Measurements from ENCODE around the gene ATXN1. TPM values are rescaled to one million over a fixed set of nuclear protein-coding genes. Genes with fewer than 3 reads are reported as not detected.
A peak's percentile ranks its signal among the peaks of the same experiment; 100 is the strongest.
"Not testable (repeated sequence)": the region's sequence is repeated elsewhere in the genome, so short reads cannot be mapped to it uniquely, and the experiment has no call there.

The ATXN1 gene
- total RNA-seq, 1 donor from 2014 or later: 64.5 TPM

DNA sequence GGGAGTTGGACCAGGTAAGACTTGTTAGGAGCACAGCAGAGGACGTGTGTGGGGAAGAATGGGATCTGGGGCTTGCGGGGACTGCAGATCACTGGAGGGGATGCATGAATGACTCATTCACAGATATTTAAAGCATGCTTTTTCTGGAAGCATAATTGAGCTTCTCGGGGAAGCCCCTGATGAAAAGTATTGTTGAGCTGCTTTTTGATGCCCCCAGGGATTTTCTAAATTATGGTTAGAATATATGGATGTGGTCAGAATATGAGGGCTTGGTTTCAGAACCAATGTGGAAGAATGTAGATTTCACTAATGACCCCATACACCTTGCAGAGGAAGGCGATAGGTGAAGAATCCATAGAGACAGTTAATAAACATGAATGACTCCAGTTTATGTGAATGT, 486.8 kb downstream of the ATXN1 start:
- H3K4me3 Mint-ChIP-seq (ENCODE audit: unreplicated experiment): no peak overlapping the region
- no peaks in the 10 kb centered on the region for H3K27me3 Mint-ChIP-seq (ENCODE audit: low read depth)
- no peak for DNase-seq (ENCODE audit: low spot score)
- peaks cover under 1% of the 10 kb centered on the region for H3K36me3 Mint-ChIP-seq (ENCODE audit: low read depth)
- peaks cover 54% of the 10 kb centered on the region for H3K4me1 Mint-ChIP-seq (ENCODE audit: low read depth)
- H3K9me3 Mint-ChIP-seq (ENCODE audit: low read depth): no peaks in the 10 kb centered on the region
- H3K27ac Mint-ChIP-seq (ENCODE audit: unreplicated experiment): peak overlapping the region; percentile 42
- TF ChIP-seq, protein P1, sequence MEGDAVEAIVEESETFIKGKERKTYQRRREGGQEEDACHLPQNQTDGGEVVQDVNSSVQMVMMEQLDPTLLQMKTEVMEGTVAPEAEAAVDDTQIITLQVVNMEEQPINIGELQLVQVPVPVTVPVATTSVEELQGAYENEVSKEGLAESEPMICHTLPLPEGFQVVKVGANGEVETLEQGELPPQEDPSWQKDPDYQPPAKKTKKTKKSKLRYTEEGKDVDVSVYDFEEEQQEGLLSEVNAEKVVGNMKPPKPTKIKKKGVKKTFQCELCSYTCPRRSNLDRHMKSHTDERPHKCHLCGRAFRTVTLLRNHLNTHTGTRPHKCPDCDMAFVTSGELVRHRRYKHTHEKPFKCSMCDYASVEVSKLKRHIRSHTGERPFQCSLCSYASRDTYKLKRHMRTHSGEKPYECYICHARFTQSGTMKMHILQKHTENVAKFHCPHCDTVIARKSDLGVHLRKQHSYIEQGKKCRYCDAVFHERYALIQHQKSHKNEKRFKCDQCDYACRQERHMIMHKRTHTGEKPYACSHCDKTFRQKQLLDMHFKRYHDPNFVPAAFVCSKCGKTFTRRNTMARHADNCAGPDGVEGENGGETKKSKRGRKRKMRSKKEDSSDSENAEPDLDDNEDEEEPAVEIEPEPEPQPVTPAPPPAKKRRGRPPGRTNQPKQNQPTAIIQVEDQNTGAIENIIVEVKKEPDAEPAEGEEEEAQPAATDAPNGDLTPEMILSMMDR (IDR thresholded peaks at IDR 0.05): no peak

DNA sequence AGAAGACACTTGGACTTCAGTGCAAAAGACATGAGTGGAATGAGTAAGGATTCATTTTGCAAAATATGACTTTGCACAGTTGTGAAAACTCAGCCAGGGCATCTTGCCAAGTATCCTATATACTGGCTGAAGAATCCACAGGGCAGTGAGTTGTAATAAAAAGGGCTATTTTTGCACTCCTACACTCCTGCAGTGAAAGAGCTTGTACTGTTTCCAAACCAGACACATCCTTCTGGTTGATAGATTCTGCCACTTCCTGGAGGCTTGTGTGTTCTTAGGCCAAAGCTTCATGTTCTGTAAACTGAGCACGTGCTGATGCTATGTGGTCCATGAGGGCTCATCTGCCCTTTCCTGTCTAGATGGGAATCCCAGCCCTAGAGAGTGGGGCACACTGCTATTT, 488.0 kb downstream of the ATXN1 start:
- no peaks in the 10 kb centered on the region for H3K36me3 Mint-ChIP-seq (ENCODE audit: low read depth)
- no peak overlapping the region for H3K4me3 Mint-ChIP-seq (ENCODE audit: unreplicated experiment)
- no peaks in the 10 kb centered on the region for H3K9me3 Mint-ChIP-seq (ENCODE audit: low read depth)
- DNase-seq (ENCODE audit: low spot score): no peak
- H3K27ac Mint-ChIP-seq (ENCODE audit: unreplicated experiment): peak overlapping the region; percentile 55
- H3K27me3 Mint-ChIP-seq (ENCODE audit: low read depth): no peaks in the 10 kb centered on the region
- H3K4me1 Mint-ChIP-seq (ENCODE audit: low read depth): peaks cover 53% of the 10 kb centered on the region
- TF ChIP-seq, protein P1 (IDR thresholded peaks at IDR 0.05): no peak

DNA sequence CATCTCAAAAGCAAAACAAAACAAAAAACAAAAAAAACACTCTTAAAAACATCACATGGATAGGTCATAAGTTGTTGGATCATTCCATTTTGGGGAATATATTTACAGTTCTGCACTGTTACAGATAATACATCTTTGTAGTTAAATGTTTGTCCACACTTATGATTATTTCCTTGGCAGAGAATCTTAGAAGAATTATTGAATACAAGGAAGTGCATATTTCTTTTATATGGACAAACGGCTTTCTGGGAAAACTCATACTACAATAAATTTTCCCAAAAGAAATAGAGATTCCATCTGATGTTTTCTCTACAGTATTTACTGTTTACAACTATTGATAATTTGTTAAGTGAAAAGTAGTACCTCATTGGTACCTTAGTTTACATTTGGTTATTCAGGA, 489.1 kb downstream of the ATXN1 start:
- TF ChIP-seq, protein P1 (IDR thresholded peaks at IDR 0.05): no peak
- H3K27ac Mint-ChIP-seq (ENCODE audit: unreplicated experiment): no peak overlapping the region
- no peaks in the 10 kb centered on the region for H3K9me3 Mint-ChIP-seq (ENCODE audit: low read depth)
- H3K27me3 Mint-ChIP-seq (ENCODE audit: low read depth): no peaks in the 10 kb centered on the region
- H3K4me1 Mint-ChIP-seq (ENCODE audit: low read depth): peaks cover 42% of the 10 kb centered on the region
- H3K4me3 Mint-ChIP-seq (ENCODE audit: unreplicated experiment): no peak overlapping the region
- DNase-seq (ENCODE audit: low spot score): no peak
- no peaks in the 10 kb centered on the region for H3K36me3 Mint-ChIP-seq (ENCODE audit: low read depth)

DNA sequence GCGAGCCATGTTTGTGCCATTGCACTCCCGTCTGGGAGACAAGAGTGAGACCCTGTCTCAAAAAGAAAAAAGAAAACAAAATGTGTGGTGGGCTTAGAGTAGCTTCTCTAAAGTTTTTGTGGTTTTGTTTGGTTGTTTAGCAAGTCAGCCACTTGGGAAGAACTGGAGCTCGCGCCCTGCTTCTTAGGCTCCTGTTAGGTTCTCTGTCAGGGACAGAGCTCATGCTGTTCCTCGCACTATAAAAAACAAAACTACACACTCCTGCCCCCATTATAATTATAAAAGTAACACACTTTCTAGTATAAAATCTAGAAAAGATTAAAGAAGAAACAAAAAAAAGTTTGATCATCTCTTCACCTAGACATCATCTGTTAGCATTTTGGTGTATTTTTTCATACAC, 489.8 kb downstream of the ATXN1 start:
- H3K4me3 Mint-ChIP-seq (ENCODE audit: unreplicated experiment): no peak overlapping the region

DNA sequence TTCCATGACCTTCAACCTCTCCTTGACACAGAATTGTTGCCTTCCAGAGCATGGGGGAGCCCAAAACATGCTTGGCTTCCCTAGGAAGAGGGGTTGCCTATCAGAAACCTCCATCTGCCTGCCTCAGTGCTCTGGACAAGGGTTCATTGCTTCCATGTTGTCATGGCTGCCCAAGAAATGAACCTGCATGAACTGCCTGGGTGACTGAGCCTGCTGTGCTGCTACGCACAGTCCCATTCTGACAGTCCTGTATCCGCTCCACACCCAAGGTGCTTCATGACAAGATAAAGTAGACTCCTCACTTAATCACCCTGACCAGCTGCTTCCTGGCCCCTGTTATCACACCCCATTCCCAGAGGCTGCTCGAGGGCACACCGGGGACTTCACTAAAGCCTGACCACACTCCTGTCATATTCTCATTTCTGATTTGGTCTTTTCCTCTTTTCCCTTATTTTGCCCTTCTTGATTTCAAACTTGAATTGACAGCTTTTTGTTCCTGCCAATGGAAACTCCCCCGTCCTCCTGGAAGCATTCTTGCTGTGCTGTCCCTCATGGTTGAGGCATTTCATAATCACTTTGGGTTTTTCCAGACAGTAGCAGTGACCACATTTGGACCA, 491.0 kb downstream of the ATXN1 start:
- Mint-ChIP-seq H3K4me1 (ENCODE audit: low read depth) (peaks cover 27% of the 10 kb centered on the region), H3K9me3 (ENCODE audit: low read depth) (no peaks in the 10 kb centered on the region), H3K36me3 (ENCODE audit: low read depth) (peaks cover 3% of the 10 kb centered on the region), H3K27ac (ENCODE audit: unreplicated experiment) (no peak overlapping the region), H3K27me3 (ENCODE audit: low read depth) (no peaks in the 10 kb centered on the region), H3K4me3 (ENCODE audit: unreplicated experiment) (no peak overlapping the region)
- TF ChIP-seq, protein P1 (IDR thresholded peaks at IDR 0.05): no peak
- no peak for DNase-seq (ENCODE audit: low spot score)

More for the DNA sequence above, 489.8 kb downstream of the ATXN1 start:
- Mint-ChIP-seq H3K27ac (ENCODE audit: unreplicated experiment) (no peak overlapping the region), H3K36me3 (ENCODE audit: low read depth) (no peaks in the 10 kb centered on the region), H3K27me3 (ENCODE audit: low read depth) (no peaks in the 10 kb centered on the region), H3K9me3 (ENCODE audit: low read depth) (no peaks in the 10 kb centered on the region), H3K4me1 (ENCODE audit: low read depth) (peaks cover 35% of the 10 kb centered on the region)
- TF ChIP-seq, protein P1 (IDR thresholded peaks at IDR 0.05): no peak
- no peak for DNase-seq (ENCODE audit: low spot score)

DNA sequence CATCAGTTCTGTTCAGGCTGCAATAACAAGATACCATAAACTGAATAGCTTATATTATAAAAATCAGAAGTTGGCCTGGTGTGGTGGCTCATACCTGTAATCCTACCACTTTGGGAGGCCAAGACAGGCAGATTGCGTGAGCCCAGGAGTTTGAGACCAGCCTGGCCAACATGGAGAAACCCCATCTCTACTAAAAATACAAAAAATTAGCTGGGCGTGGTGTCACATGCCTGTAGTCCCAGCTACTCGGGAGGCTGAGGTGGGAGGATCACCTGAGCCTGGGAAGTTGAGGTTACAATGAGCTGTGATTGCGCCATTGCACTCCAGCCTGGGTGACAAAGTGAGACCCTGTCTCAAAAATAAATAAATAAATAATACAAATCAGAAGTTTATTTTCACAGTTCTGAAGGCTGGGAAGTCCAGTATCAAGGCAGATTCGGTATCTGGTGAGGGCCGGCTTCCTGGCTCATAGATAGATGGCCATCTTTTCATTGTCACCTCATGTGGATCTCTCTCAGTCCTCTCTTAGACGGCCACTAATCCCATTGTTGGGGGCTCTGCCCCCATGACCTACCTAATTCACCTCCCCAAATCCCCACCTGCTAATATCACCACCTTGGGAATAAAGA, 491.7 kb downstream of the ATXN1 start:
- not testable (repeated sequence) for H3K27ac Mint-ChIP-seq (ENCODE audit: unreplicated experiment); H3K9me3 Mint-ChIP-seq (ENCODE audit: low read depth); H3K36me3 Mint-ChIP-seq (ENCODE audit: low read depth); H3K27me3 Mint-ChIP-seq (ENCODE audit: low read depth); H3K4me3 Mint-ChIP-seq (ENCODE audit: unreplicated experiment); DNase-seq (ENCODE audit: low spot score)
- H3K4me1 Mint-ChIP-seq (ENCODE audit: low read depth): peaks cover 20% of the 10 kb centered on the region

All from chondrocyte (in vitro differentiated cells).